Adrenal gland (tissue), 5 donors: ENCODE data around the gene MYOM3.

Experiments used
- POLR2A ChIP-seq, 2 donors: fragments of 450-650 bp; IDR thresholded peaks; one replicate each; pipeline ENCODE4 v1.6.1; 2017; ENCODE audit warnings: antibody characterized with exemption in 2 of 2, mild to moderate bottlenecking in 2 of 2, moderate library complexity in 1 of 2
- TF ChIP-seq, protein P1 (sequence below), 6 experiments: fragments of 450-650 bp in 4 of 6; fragments of 200-600 bp in 2 of 6; sonication (generic) in 1 of 6; IDR thresholded peaks; 1 replicate in 5 of 6; 2 replicates in 1 of 6; pipeline versions ENCODE4 v1.5.1 to v1.8.0; 2016 to 2021; ENCODE audit warnings: antibody characterized with exemption in 6 of 6, mild to moderate bottlenecking in 2 of 6, moderate library complexity in 1 of 6
- donor health status: DM: no; HTN: no; CAD: no.

DNA sequence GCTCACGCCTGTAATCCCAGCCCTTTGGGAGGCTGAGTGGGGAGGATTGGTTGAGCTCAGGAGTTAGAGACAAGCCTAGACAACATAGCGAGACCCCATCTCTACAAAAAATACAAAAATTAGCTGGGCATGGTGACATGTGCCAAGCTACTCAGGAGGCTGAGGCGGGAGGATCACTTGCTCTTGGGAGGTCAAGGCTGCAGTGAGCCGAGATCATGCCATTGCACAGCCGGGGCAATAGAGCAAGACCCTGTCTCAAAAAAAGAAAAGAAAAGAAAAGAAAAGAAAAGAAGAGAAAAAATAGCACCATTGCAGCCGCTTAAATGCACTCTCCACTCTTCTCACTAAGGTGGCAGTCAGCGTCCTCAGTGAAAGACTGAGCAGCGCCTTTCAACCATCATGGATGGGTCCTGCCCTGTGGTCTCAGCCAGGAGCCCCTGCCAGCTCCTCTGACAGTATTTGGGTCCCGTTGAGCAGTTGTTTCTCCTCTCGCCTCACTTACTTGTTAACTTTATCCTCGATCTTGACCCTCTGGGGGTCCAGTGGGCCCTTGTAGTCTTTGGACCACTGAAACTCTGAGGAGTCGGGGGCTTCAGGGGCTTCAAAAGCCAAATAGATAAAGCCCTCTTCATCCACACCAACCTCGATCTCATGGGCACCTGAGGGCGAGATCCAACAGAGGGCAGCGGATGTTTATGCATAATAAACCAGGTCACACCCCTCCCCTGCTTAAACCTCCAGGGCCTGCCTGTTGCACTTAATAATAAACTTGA is 36.9 kb downstream of the MYOM3 start:
- no peak for TF ChIP-seq POLR2A (IDR thresholded peaks at IDR 0.05)
- TF ChIP-seq, protein P1, sequence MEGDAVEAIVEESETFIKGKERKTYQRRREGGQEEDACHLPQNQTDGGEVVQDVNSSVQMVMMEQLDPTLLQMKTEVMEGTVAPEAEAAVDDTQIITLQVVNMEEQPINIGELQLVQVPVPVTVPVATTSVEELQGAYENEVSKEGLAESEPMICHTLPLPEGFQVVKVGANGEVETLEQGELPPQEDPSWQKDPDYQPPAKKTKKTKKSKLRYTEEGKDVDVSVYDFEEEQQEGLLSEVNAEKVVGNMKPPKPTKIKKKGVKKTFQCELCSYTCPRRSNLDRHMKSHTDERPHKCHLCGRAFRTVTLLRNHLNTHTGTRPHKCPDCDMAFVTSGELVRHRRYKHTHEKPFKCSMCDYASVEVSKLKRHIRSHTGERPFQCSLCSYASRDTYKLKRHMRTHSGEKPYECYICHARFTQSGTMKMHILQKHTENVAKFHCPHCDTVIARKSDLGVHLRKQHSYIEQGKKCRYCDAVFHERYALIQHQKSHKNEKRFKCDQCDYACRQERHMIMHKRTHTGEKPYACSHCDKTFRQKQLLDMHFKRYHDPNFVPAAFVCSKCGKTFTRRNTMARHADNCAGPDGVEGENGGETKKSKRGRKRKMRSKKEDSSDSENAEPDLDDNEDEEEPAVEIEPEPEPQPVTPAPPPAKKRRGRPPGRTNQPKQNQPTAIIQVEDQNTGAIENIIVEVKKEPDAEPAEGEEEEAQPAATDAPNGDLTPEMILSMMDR (IDR thresholded peaks at IDR 0.05) = no peak
